Measurements from ENCODE around the gene FBP1.
A peak's percentile ranks its signal among the peaks of the same experiment; 100 is the strongest.

Gene FBP1

GRCh38 chr9:94668418-94668927 is 29.2 kb upstream of the FBP1 start:
- H3K36me3 ChIP-seq (ENCODE audit: insufficient read depth), result no peaks in the 10 kb centered on the region
- no peak for TF ChIP-seq CTCF (conservative IDR thresholded peaks at IDR 0.05; ENCODE audit: low read depth, low read length)
- no peaks in the 10 kb centered on the region for H3K27me3 ChIP-seq (ENCODE audit: insufficient read depth, low read depth)
- no peak overlapping the region for H3K27ac ChIP-seq
- no peak overlapping the region for H3K9ac ChIP-seq
- peaks cover 6% of the 10 kb centered on the region for H3K4me1 ChIP-seq (ENCODE audit: low read depth, poor library complexity, severe bottlenecking)
- H3K4me3 ChIP-seq (IDR thresholded peaks at IDR 0.05; ENCODE audit: insufficient read depth, low read depth, low read length), result no peak overlapping the region
- H3K79me2 ChIP-seq (ENCODE audit: insufficient read depth, low read depth), result no peaks in the 10 kb centered on the region
- peak overlapping the region; percentile 95; the same call in 1 of the 2 replicates for H2AFZ ChIP-seq (ENCODE audit: low read depth)
- peak overlapping the region; percentile 87 for H3K4me2 ChIP-seq
- H4K20me1 ChIP-seq (ENCODE audit: insufficient read depth), result no peaks in the 10 kb centered on the region

- no peak overlapping the region for H3K9ac ChIP-seq
These were observed 27.2 kb upstream of the FBP1 start for GRCh38 chr9:94666364-94667099.

GRCh38 chr9:94665613-94666012 is 26.3 kb upstream of the FBP1 start:
- no peak for TF ChIP-seq CTCF (conservative IDR thresholded peaks at IDR 0.05; ENCODE audit: low read depth, low read length)
- Histone ChIP-seq H3K36me3 (ENCODE audit: insufficient read depth) (no peaks in the 10 kb centered on the region), H3K9ac (no peak overlapping the region), H3K4me2 (no peak overlapping the region), H3K79me2 (ENCODE audit: insufficient read depth, low read depth) (no peaks in the 10 kb centered on the region), H2AFZ (ENCODE audit: low read depth) (no peak overlapping the region), H3K27ac (no peak overlapping the region), H3K4me1 (ENCODE audit: low read depth, poor library complexity, severe bottlenecking) (peaks cover 6% of the 10 kb centered on the region), H4K20me1 (ENCODE audit: insufficient read depth) (no peaks in the 10 kb centered on the region), H3K27me3 (ENCODE audit: insufficient read depth, low read depth) (no peaks in the 10 kb centered on the region), H3K4me3 (IDR thresholded peaks at IDR 0.05; ENCODE audit: insufficient read depth, low read depth, low read length) (no peak overlapping the region)

More at GRCh38 chr9:94666364-94667099, 27.2 kb upstream of the FBP1 start:
- Histone ChIP-seq H3K27me3 (ENCODE audit: insufficient read depth, low read depth) (no peaks in the 10 kb centered on the region), H3K4me1 (ENCODE audit: low read depth, poor library complexity, severe bottlenecking) (peaks cover 6% of the 10 kb centered on the region), H3K4me2 (no peak overlapping the region), H3K79me2 (ENCODE audit: insufficient read depth, low read depth) (no peaks in the 10 kb centered on the region), H3K36me3 (ENCODE audit: insufficient read depth) (no peaks in the 10 kb centered on the region), H2AFZ (ENCODE audit: low read depth) (no peak overlapping the region), H4K20me1 (ENCODE audit: insufficient read depth) (no peaks in the 10 kb centered on the region), H3K4me3 (IDR thresholded peaks at IDR 0.05; ENCODE audit: insufficient read depth, low read depth, low read length) (no peak overlapping the region), H3K27ac (no peak overlapping the region)
- no peak for TF ChIP-seq CTCF (conservative IDR thresholded peaks at IDR 0.05; ENCODE audit: low read depth, low read length)

- no peak overlapping the region for H3K4me3 ChIP-seq (IDR thresholded peaks at IDR 0.05; ENCODE audit: insufficient read depth, low read depth, low read length)
- no peak overlapping the region for H3K9ac ChIP-seq
- H3K4me1 ChIP-seq (ENCODE audit: low read depth, poor library complexity, severe bottlenecking), result peaks cover 6% of the 10 kb centered on the region
- no peak overlapping the region for H3K4me2 ChIP-seq
- no peak for TF ChIP-seq CTCF (conservative IDR thresholded peaks at IDR 0.05; ENCODE audit: low read depth, low read length)
- no peaks in the 10 kb centered on the region for H4K20me1 ChIP-seq (ENCODE audit: insufficient read depth)
- no peak overlapping the region for H2AFZ ChIP-seq (ENCODE audit: low read depth)
- H3K36me3 ChIP-seq (ENCODE audit: insufficient read depth), result no peaks in the 10 kb centered on the region
- H3K27ac ChIP-seq, result no peak overlapping the region
- no peaks in the 10 kb centered on the region for H3K27me3 ChIP-seq (ENCODE audit: insufficient read depth, low read depth)
- H3K79me2 ChIP-seq (ENCODE audit: insufficient read depth, low read depth), result no peaks in the 10 kb centered on the region
These were observed 25.5 kb upstream of the FBP1 start for GRCh38 chr9:94664801-94665200.
